GM21390 (cell line): ENCODE results near the gene UGT1A10.
"Not testable (repeated sequence)": the region's sequence is repeated elsewhere in the genome, so short reads cannot be mapped to it uniquely, and the experiment has no call there.

Source experiments
- ATAC-seq: cut with Tn5 transposase; IDR thresholded peaks from one replicate; pipeline ENCODE4 v1.9.1; 2021; ENCODE audit not compliant: unreplicated experiment

UGT1A10 gene

GRCh38 chr2:233736868-233737653 lies 100.8 kb downstream of the UGT1A10 start:
- not testable (repeated sequence) for ATAC-seq

DNA sequence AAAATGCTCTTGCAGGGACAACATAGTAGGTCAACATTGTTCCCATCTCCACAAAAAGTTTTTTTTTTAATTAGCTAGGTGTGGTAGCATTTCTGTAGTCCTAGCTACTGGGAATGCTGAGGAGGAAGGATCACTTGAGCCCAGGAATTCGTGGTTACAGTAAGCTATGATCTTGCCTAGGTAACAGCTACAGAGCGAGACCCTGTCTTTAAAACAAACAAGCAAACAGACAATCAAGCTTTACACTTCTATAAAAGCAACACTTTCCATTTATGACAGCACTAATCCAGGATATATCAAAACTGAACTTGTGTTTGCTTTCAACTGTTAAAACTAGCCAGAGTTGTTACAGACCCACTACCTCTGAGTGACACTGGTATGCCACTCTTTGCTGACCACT lies 104.6 kb downstream of the UGT1A10 start:
- no peak for ATAC-seq

- no peak for ATAC-seq
Observed at GRCh38 chr2:233743464-233744259, 107.4 kb downstream of the UGT1A10 start.

GRCh38 chr2:233745073-233745755 lies 109.0 kb downstream of the UGT1A10 start:
- no peak for ATAC-seq

DNA sequence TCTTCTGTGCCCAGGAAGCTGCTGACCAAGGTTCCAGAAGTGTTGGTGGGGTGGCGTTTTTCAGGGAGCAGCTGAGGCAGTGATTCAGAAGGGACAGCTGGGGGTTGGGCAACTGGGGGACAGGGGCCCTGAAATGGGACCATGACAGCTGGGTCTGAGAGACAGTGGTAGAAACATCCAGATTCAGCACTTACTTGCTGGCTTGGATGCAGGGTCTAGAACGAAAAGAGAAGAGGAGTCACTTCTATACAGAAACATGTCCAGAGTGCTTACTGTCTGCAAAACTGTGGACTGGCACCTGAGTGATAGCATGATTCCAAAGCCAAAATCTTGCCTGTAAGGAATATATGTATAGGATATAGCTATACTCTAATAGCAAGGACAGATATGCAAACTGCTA lies 109.6 kb downstream of the UGT1A10 start:
- ATAC-seq, result not testable (repeated sequence)

- no peak for ATAC-seq
Observed at GRCh38 chr2:233746475-233747282, 110.4 kb downstream of the UGT1A10 start.

DNA sequence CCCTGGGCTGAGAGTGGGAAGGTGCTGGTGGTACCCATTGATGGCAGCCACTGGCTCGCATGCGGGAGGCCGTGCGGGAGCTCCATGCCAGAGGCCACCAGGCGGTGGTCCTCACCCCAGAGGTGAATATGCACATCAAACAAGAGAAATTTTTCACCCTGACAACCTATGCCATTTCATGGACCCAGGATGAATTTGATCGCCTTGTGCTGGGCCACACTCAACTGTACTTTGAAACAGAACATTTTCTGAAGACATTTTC lies 111.0 kb downstream of the UGT1A10 start:
- no peak for ATAC-seq

DNA sequence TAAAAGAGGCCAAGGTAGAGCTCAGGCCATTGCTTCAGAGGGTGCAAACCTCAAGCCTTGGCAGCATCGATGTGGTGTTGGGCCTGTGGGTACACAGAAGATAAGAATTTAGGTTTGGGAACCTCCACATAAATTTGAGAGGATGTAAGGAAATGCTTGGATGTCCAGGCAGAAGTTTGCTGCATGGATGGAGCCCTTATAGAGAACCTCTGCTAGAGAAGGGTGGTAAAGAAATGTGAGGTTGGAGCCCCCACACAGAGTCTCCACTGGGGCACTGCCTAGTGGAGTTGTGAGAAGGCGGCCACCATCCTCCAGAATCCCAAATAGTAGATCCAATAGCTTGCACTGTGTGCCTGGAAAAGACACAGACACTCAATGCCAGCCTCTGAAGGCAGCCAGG lies 114.4 kb downstream of the UGT1A10 start:
- not testable (repeated sequence) for ATAC-seq

DNA sequence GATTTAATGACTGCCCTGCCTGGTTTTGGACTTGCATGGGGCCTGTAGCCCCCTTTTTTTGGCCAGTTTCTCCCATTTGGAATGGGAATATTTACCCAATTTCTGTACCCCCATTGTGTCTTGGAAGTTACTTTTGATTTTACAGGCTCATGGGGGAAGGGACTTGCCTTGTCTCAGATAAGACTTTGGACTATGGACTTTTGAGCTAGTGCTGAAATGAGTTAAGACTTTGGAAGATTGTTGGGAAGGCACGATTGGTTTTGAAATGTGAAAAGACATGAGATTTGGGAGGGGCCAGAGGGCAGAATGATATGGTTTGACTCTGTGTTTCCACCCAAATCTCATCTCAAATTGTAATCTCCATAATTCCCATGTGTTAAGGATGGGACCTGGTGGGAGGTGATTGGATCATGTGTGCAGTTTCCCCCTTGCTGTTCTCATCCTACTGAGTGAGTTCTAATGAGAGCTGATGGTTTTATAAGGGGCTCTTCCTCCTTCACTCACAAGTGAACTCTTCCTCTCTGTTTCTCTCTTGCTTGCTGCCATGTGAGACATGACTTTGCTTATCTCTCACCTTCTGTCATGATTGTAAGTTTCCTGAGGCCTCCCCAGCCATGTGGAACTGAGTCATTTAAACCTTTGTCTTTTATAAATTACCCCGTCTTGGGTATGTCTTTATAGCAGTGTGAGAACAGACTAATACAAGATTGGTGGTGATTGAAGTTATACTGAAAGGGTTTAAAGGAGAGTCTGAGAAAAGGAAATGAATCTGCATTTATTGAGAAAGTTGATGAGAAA lies 115.2 kb downstream of the UGT1A10 start:
- not testable (repeated sequence) for ATAC-seq

GRCh38 chr2:233754872-233755611 lies 118.8 kb downstream of the UGT1A10 start:
- no peak for ATAC-seq

- no peak for ATAC-seq
Observed at GRCh38 chr2:233756429-233757081, 120.3 kb downstream of the UGT1A10 start.

DNA sequence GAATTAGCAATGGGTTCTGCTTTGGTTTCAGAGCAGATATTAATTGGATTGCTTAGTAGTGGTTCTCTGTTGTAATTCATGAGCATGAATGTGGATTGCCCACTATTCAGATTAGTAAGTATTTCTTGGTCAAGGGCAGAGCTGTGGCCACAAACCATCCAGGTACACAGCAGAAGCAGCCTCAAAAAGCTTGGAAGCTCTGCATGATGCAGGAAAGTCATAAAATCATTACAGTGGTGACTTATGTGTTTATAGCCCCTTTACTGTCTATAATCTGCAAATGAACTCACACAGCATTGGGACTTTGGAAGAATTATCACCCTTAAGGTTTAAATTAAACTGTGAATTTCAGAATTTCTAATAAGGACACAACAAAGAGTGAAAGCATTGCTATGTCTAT lies 121.9 kb downstream of the UGT1A10 start:
- ATAC-seq, result no peak

DNA sequence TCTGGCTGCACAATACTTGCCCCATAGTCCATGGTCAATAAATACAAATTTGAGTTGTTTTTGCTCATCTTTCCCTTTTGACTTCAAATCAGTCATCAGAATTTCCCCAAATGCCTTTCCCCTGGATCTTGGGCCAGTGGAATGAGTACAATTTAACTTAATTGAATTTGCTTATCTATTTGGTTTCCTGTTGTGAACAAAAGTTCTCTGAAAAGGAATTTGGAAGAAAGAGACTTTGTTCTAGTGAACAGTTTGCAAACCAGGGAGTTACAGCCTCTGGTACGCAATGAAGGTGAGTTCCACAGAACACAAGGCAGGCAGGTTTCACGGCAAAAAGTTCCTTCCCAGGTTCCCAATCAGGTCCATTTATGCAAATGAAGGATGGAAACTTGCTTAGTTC lies 122.6 kb downstream of the UGT1A10 start:
- ATAC-seq, result no peak

DNA sequence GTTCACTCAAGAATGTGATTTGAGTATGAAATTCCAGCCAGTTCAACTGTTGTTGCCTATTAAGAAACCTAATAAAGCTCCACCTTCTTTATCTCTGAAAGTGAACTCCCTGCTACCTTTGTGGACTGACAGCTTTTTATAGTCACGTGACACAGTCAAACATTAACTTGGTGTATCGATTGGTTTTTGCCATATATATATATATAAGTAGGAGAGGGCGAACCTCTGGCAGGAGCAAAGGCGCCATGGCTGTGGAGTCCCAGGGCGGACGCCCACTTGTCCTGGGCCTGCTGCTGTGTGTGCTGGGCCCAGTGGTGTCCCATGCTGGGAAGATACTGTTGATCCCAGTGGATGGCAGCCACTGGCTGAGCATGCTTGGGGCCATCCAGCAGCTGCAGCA lies 123.8 kb downstream of the UGT1A10 start, which contains the start of gene UGT1A1:
Gene UGT1A1, plus strand, starts transcription at position 228 of the 400 bp plus-strand sequence. Its CDS starts 18 bp downstream, at position 246.
- ATAC-seq, result no peak

DNA sequence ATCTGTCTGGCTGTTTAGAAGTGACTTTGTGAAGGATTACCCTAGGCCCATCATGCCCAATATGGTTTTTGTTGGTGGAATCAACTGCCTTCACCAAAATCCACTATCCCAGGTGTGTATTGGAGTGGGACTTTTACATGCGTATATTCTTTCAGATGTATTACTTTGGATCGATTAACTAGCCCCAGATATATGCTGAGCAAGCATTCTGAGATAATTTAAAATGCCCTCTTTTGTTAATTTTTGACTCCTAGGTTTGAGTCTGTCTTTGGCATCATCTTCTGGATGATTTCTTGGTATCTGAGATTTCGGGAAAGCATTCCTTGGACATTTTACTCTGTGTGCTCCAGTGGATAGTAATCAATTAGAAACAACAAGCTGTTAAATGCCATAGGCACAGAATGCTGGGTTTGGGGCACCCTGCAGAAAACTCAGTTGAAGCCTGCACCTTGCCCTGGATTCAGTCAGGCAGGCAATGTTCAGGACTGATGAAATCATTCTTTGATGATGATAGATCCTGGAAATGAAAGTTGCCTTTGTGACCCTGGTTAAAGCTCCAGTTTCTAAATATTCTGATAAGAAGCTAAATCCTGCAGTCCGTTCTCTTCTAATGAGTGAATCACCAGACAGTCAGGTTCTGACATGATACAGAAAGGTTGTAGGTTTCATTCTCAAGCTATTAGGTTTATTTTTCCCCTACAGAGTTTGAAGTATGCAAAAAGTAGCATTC lies 125.0 kb downstream of the UGT1A10 start:
- no peak for ATAC-seq

DNA sequence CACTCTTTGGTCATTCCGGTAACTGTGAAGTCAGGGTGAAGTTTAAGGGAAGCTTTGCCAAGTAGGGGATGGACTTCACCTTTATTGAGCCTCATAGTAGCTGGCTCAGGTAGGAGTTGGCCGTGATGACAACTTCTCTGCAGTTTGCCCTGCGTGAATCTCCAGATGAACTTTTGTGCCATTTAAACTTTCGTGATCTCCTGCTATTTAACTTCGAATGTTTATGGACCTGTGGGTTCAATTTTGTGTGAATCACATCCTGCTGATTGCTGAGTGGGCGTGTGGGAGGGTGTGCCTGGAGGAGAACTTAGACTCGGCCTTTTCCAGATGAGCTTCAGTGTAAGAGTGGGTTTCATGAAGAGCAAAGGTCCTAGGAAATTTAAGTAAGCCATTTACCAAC lies 128.0 kb downstream of the UGT1A10 start:
- ATAC-seq, result no peak

- ATAC-seq, result no peak
Observed at GRCh38 chr2:233764761-233765160, 128.5 kb downstream of the UGT1A10 start.

GRCh38 chr2:233766416-233766815 lies 130.2 kb downstream of the UGT1A10 start:
- no peak for ATAC-seq
